A673 (cell line): ENCODE data around the gene HMCN1. TPM values are rescaled to one million over a fixed set of nuclear protein-coding genes. Genes with fewer than 3 reads are reported as not detected.

ENCODE experiments used
- BruUV-seq: library from RNA; stranded (reverse); fragments of 400-500 nt; replicated peaks from 2 replicates; lab custom pipeline; 2021; lab: Mats Ljungman, UMichigan
- CTCF ChIA-PET: fragments of 300-600 bp; sonication (Branson Sonifier 250); formaldehyde crosslinking; loops from one replicate; lab custom pipeline; 2022; ENCODE audit warnings: antibody characterized with exemption; lab: Charles Lee
- POLR2A ChIA-PET: fragments of 300-600 bp; sonication (Branson Sonifier 250); formaldehyde crosslinking; loops from one replicate; lab custom pipeline; 2022; ENCODE audit warnings: antibody characterized with exemption; ENCODE audit not compliant: low non-redundant PET; lab: Charles Lee
- DNase-seq: peaks from one replicate; pipeline ENCODE4 v3.0.0-alpha.2; 2015; ENCODE audit warnings: low spot score
- H3K27ac ChIP-seq: fragments of 200-600 bp; sonication (generic); 2 replicates; pipeline ENCODE4 v1.5.1; 2016; ENCODE audit warnings: mixed run types, low read depth, mild to moderate bottlenecking, mixed read lengths, antibody characterized with exemption, low read length; ENCODE audit not compliant: poor library complexity, severe bottlenecking
- H3K27me3 ChIP-seq: fragments of 200-600 bp; sonication (generic); replicated peaks from 2 replicates; pipeline ENCODE4 v1.6.1; 2017; ENCODE audit warnings: mixed run types, low read depth, mild to moderate bottlenecking, mixed read lengths, antibody characterized with exemption, low read length; ENCODE audit not compliant: insufficient read depth, poor library complexity
- H3K36me3 ChIP-seq: fragments of 200-600 bp; sonication (generic); 2 replicates; pipeline ENCODE4 v1.6.1; 2016; ENCODE audit warnings: mixed run types, mild to moderate bottlenecking, mixed read lengths, antibody characterized with exemption, low read length; ENCODE audit not compliant: insufficient read depth, poor library complexity, severe bottlenecking
- H3K4me1 ChIP-seq: fragments of 200-600 bp; sonication (generic); 2 replicates; pipeline ENCODE4 v1.6.1; 2017; ENCODE audit warnings: mixed run types, mild to moderate bottlenecking, mixed read lengths, antibody characterized with exemption, low read length; ENCODE audit not compliant: insufficient read depth, poor library complexity, severe bottlenecking
- H3K4me3 ChIP-seq: fragments of 200-600 bp; sonication (generic); 2 replicates; pipeline ENCODE4 v1.5.1; 2016; ENCODE audit warnings: low read depth, mixed run types, mild to moderate bottlenecking, mixed read lengths, low read length; ENCODE audit not compliant: poor library complexity, severe bottlenecking
- H3K9me3 ChIP-seq: fragments of 200-600 bp; sonication (generic); 2 replicates; pipeline ENCODE4 v1.6.1; 2016; ENCODE audit warnings: mixed run types, low read depth, mild to moderate bottlenecking, mixed read lengths, antibody characterized with exemption, low read length; ENCODE audit not compliant: poor library complexity, severe bottlenecking
- CTCF ChIP-seq: fragments of 300-800, 200-600 bp; sonication (generic); conservative IDR thresholded peaks from 2 replicates; pipeline ENCODE4 v1.5.1; 2017; ENCODE audit warnings: low read depth, mild to moderate bottlenecking, antibody characterized with exemption, low read length, moderate library complexity, mixed read lengths
- EZH2 ChIP-seq: fragments of 200-600 bp; sonication (generic); IDR thresholded peaks from 2 replicates; pipeline ENCODE4 v1.6.1; 2017; ENCODE audit warnings: borderline replicate concordance, low read depth, mild to moderate bottlenecking, mixed read lengths, antibody characterized with exemption, low read length; ENCODE audit not compliant: poor library complexity, severe bottlenecking
- intact Hi-C: fragments of 100-400 bp; cut with micrococcal nuclease; formaldehyde crosslinking; loops from one replicate; pipeline ENCODE4 v1.10.0; 2022; ENCODE audit not compliant: unreplicated experiment
- total RNA-seq: library from RNA; stranded (reverse); gene quantifications from 2 replicates; pipeline ENCODE4 v1.2.3, GENCODE V29; 2021

The HMCN1 gene
- total RNA-seq, 1 experiment from 2014 or later, result 134 TPM

DNA sequence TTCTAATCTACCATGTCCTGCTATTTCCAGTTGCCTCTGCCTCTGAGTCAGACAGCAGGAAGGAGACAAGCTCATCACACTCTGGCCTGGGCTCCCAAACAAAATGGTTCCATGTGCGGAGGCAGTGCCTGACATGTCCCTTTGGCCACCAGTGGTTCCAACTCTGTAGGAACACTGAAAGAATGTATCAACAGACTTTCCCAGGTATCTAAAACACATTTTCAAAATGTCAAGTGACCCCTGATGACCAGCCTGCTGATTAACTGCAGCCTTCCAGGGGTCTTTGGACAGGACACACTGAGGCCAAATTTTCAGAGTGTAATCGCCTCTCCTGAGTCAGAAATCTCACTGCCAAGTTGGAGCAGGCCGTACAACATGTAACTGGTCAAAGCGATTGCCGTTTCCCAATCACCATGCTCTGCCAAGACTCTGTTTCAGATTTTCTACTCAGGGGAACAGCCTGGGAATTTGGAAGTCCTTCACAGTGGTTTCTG is 468.1 kb downstream of the HMCN1 start:
- BruUV-seq, result no TSS peak
- peaks cover 23% of the 10 kb centered on the region for H3K4me1 ChIP-seq
- no peaks in the 10 kb centered on the region for H3K27me3 ChIP-seq
- intact Hi-C loops, result no loop called here
- CTCF ChIA-PET, result no interaction called here
- POLR2A ChIA-PET, result no interaction called here
- no peak overlapping the region for H3K4me3 ChIP-seq
- no peaks in the 10 kb centered on the region for H3K36me3 ChIP-seq
- no peak for TF ChIP-seq CTCF
- TF ChIP-seq EZH2, result no peak
- no peak for DNase-seq
- no peak overlapping the region for H3K27ac ChIP-seq
- no peaks in the 10 kb centered on the region for H3K9me3 ChIP-seq

GRCh38 chr1:186202776-186203175 is 468.6 kb downstream of the HMCN1 start:
- intact Hi-C loops, result no loop called here
- H3K4me3 ChIP-seq, result no peak overlapping the region
- ChIA-PET CTCF (no interaction called here), POLR2A (no interaction called here)
- no peak for DNase-seq
- no peaks in the 10 kb centered on the region for H3K9me3 ChIP-seq
- BruUV-seq, result no TSS peak
- peaks cover 26% of the 10 kb centered on the region for H3K4me1 ChIP-seq
- H3K27ac ChIP-seq, result no peak overlapping the region
- no peak for TF ChIP-seq EZH2
- no peak for TF ChIP-seq CTCF
- no peaks in the 10 kb centered on the region for H3K36me3 ChIP-seq
- H3K27me3 ChIP-seq, result no peaks in the 10 kb centered on the region

DNA sequence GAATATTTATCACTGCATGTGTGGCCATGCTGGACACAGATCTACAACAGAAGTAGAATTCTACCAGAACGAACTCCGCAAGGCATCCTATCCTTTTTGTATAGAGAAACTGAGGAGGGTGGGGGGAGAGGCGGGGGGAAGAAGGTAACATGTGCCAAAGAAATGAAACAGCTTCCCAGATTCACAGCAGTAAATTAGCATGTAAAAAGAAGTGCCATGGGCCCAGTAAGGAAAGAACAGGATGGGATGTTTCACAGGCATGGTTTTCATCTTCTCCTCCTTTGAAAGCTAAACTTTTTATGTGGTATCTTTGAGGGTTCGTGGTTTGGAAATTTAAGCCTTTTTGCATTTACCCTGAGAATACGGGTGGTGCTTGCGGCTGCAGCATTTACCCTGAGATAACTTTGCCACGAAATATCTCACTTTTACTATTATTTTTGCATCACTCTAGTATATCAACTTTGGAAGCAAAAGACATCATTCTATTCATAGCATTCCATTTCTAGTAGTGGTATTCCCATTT is 471.9 kb downstream of the HMCN1 start:
- no peak for DNase-seq
- TF ChIP-seq CTCF (no peak), EZH2 (no peak)
- no peak overlapping the region for H3K27ac ChIP-seq
- BruUV-seq, result no TSS peak
- no peaks in the 10 kb centered on the region for H3K9me3 ChIP-seq
- no peak overlapping the region for H3K4me3 ChIP-seq
- intact Hi-C loops, result no loop called here
- H3K27me3 ChIP-seq, result no peaks in the 10 kb centered on the region
- ChIA-PET CTCF (interaction anchor here (0.8 kb wide), 1 partner anchor 11 kb away, joined by 4 read pairs; no protein-coding TSS in a partner anchor), POLR2A (interaction anchor here (0.5 kb wide), 1 partner anchor 1142 kb away, joined by 3 read pairs; no protein-coding TSS in a partner anchor)
- no peaks in the 10 kb centered on the region for H3K36me3 ChIP-seq
- H3K4me1 ChIP-seq, result peaks cover 41% of the 10 kb centered on the region
